Epithelial cell of esophagus (primary cell): ENCODE data around the gene TCF7L1.

Source experiments
- DNase-seq: peaks from one replicate; pipeline ENCODE4 v3.0.0; 2010; ENCODE audit warnings: low read depth
- H3K4me3 ChIP-seq: 2 replicates; pipeline ENCODE4 v1.5.1; 2011; ENCODE audit warnings: mild to moderate bottlenecking, low read length, control low read depth
- TF ChIP-seq, protein P1 (sequence below): IDR thresholded peaks from 2 replicates; pipeline ENCODE4 v1.5.1; 2011; ENCODE audit warnings: low read depth, mild to moderate bottlenecking, low read length, control low read depth, inconsistent platforms; ENCODE audit not compliant: insufficient read depth; ENCODE audit errors: missing control alignments

TCF7L1 gene

DNA sequence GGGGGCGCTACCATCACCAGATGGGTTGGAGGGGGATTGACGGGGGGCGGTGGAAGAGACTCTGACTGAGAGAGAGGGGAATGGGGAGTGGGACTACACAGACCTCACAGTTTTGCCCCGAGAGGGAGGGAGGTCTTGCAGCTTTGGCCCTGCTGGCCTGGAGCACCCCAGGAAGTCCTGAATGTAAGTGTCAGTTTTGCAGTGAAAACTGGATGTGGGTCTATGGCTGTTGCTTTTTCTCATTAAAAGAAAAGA is 2.4 kb downstream of the TCF7L1 start:
- peak overlapping the region; percentile 85 for H3K4me3 ChIP-seq
- TF ChIP-seq, protein P1, sequence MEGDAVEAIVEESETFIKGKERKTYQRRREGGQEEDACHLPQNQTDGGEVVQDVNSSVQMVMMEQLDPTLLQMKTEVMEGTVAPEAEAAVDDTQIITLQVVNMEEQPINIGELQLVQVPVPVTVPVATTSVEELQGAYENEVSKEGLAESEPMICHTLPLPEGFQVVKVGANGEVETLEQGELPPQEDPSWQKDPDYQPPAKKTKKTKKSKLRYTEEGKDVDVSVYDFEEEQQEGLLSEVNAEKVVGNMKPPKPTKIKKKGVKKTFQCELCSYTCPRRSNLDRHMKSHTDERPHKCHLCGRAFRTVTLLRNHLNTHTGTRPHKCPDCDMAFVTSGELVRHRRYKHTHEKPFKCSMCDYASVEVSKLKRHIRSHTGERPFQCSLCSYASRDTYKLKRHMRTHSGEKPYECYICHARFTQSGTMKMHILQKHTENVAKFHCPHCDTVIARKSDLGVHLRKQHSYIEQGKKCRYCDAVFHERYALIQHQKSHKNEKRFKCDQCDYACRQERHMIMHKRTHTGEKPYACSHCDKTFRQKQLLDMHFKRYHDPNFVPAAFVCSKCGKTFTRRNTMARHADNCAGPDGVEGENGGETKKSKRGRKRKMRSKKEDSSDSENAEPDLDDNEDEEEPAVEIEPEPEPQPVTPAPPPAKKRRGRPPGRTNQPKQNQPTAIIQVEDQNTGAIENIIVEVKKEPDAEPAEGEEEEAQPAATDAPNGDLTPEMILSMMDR = no peak
- DNase-seq = no peak

GRCh38 chr2:85137156-85137555 is 4.0 kb downstream of the TCF7L1 start:
- no peak overlapping the region for H3K4me3 ChIP-seq
- TF ChIP-seq, protein P1 = no peak
- no peak for DNase-seq

- DNase-seq = no peak
- TF ChIP-seq, protein P1 = no peak
Observed at GRCh38 chr2:85143463-85144082, 10.4 kb downstream of the TCF7L1 start.

DNA sequence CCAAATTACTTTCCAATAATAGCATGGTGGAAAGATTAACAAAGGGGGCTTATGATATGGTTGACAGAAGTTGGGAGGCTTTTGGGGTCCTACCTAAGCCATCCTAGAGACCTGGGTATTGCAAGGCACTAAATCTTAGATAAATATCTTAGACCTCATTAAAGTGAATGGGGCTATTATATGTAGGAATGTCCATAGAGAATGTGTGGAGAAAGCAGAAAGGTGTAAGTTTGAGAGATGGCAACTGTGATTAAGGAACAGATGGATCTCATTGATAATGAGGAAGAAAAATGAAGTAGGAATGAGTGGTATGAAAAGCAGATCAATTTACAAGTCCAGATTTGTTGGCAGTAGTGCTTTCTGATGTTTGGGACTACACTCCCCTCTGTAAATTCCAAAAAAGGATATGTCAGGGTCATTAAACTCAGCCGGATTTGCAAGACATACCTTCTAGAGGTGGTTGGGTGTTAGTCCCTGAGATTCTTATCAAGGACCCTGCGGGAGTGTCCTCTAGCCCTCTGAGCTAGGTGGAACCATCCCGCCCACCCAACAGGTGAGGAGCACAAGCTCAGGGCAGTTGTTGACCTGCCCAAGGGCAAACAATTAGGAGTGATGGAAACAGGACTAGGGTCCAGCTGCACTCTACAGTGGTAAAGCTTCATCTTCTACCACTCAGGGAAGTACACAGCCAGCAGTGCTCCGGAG is 12.1 kb downstream of the TCF7L1 start:
- no peak overlapping the region for H3K4me3 ChIP-seq
- TF ChIP-seq, protein P1 = no peak
- no peak for DNase-seq

More at GRCh38 chr2:85143463-85144082, 10.4 kb downstream of the TCF7L1 start:
- H3K4me3 ChIP-seq = no peak overlapping the region

DNA sequence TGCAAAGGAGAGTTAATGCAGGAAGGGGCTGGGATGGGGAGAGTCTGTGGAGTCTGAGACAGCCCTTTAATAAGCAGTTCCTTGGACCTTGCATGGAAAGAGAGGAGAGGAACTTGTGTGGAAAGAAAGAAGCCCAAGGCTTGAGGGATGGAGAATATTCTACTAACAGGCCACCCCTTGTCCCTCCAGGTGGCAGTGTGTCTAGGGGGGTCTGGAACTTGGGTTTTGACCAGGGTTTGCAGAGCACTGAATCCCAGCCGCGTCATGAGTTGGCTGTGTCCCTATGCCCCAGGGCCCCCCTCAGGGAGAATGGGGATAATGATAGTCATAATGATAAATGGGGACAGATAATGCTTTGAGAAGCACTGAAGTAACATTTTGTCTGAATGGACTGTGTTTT is 15.0 kb downstream of the TCF7L1 start:
- TF ChIP-seq, protein P1 = no peak
- H3K4me3 ChIP-seq = no peak overlapping the region
- DNase-seq = no peak

DNA sequence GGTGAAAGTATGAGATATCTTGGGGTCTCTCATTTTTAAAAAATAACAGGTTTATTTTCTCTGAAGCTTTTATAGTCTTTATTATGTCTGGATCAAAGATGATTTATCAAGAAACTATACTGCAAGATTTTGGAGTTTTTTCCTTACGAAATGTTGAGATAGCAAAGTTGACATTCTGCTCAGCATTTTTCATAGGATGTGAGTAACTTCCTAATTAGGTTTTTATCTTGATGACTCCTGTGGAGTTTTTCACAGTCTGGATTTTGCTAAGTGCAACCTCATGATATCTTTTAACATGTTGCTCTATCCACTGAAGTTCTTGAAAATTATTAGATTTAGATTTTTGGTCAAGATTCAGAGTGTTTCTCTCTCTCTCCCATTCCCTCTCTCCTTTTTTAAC is 17.8 kb downstream of the TCF7L1 start:
- no peak for DNase-seq
- no peak overlapping the region for H3K4me3 ChIP-seq
- TF ChIP-seq, protein P1 = no peak

DNA sequence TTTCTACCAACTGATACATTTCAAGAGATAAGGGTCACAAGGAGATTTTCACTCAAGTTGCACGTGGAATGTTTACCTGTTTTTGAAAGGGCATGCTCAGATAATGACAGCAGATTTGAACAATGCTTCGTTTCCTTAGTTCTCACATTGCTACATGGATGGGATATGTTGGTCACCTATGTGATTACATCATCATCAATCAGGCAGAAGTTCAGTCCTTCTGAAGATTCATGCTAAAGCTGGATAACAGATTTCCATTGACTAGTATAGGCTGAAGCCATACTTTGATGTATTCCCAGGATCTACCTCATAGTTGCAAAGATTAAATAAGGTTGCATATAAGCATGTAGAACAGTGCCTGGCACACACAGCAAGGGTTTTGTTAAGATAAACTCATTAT is 19.7 kb downstream of the TCF7L1 start:
- DNase-seq = no peak
- no peak overlapping the region for H3K4me3 ChIP-seq
- TF ChIP-seq, protein P1 = no peak
